B cell (primary cell): ENCODE measurements around the gene BTNL8.

Experiments
- EZH2 ChIP-seq: IDR thresholded peaks from 2 replicates; pipeline ENCODE4 v1.6.1; 2012; ENCODE audit warnings: borderline replicate concordance, low read depth, mild to moderate bottlenecking, moderate library complexity, low read length; ENCODE audit not compliant: insufficient read depth, poor library complexity, severe bottlenecking
- TF ChIP-seq, protein P1 (sequence below): fragments of 200-600 bp; IDR thresholded peaks from one replicate; pipeline ENCODE4 v1.8.0; 2022; ENCODE audit warnings: antibody characterized with exemption, mild to moderate bottlenecking

DNA sequence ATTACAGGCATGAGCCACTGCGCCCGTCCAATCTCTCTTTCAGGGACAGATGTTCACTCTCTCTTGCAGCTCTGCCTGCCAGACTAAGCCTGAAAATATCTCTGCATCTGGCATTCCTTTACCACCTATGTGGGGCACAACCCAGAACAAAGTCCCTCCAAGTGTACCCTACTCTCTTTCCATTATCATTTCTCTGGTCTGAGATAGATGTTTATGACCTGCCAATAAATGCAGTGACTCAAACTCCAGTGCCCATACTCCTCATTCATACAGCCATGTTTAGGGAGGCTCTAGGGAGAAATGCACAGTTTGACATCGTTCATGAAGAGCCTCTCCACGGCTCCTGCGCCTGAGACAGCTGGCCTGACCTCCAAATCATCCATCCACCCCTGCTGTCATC lies 89.6 kb downstream of the BTNL8 start, which contains the start of gene BTNL3:
- TF ChIP-seq, protein P1, sequence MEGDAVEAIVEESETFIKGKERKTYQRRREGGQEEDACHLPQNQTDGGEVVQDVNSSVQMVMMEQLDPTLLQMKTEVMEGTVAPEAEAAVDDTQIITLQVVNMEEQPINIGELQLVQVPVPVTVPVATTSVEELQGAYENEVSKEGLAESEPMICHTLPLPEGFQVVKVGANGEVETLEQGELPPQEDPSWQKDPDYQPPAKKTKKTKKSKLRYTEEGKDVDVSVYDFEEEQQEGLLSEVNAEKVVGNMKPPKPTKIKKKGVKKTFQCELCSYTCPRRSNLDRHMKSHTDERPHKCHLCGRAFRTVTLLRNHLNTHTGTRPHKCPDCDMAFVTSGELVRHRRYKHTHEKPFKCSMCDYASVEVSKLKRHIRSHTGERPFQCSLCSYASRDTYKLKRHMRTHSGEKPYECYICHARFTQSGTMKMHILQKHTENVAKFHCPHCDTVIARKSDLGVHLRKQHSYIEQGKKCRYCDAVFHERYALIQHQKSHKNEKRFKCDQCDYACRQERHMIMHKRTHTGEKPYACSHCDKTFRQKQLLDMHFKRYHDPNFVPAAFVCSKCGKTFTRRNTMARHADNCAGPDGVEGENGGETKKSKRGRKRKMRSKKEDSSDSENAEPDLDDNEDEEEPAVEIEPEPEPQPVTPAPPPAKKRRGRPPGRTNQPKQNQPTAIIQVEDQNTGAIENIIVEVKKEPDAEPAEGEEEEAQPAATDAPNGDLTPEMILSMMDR = no peak
- TF ChIP-seq EZH2 = no peak
